Activated T-cell treated with anti-CD3 and anti-CD28 coated beads, Interleukin-2, amount 50 U/mL, for 24 hours (primary cell): ENCODE data around the gene MEIKIN.

Experiments
- DNase-seq: peaks from one replicate; pipeline ENCODE4 v3.0.0-alpha.2; 2020
- H3K27ac Mint-ChIP-seq: 2 replicates; pipeline ENCODE4 v1.8.0; 2020; ENCODE audit warnings: mild to moderate bottlenecking, mixed read lengths
- H3K27me3 Mint-ChIP-seq: 2 replicates; pipeline ENCODE4 v1.8.0; 2020; ENCODE audit warnings: mixed read lengths
- H3K36me3 Mint-ChIP-seq: 2 replicates; pipeline ENCODE4 v1.8.0; 2020; ENCODE audit warnings: low read depth, mixed read lengths
- H3K4me1 Mint-ChIP-seq: 2 replicates; pipeline ENCODE4 v1.8.0; 2020; ENCODE audit warnings: low read depth, mixed read lengths
- H3K4me3 Mint-ChIP-seq: 2 replicates; pipeline ENCODE4 v1.8.0; 2020; ENCODE audit warnings: mild to moderate bottlenecking, moderate library complexity, mixed read lengths
- H3K9me3 Mint-ChIP-seq: 2 replicates; pipeline ENCODE4 v1.8.0; 2020; ENCODE audit warnings: mixed read lengths

Gene MEIKIN

DNA sequence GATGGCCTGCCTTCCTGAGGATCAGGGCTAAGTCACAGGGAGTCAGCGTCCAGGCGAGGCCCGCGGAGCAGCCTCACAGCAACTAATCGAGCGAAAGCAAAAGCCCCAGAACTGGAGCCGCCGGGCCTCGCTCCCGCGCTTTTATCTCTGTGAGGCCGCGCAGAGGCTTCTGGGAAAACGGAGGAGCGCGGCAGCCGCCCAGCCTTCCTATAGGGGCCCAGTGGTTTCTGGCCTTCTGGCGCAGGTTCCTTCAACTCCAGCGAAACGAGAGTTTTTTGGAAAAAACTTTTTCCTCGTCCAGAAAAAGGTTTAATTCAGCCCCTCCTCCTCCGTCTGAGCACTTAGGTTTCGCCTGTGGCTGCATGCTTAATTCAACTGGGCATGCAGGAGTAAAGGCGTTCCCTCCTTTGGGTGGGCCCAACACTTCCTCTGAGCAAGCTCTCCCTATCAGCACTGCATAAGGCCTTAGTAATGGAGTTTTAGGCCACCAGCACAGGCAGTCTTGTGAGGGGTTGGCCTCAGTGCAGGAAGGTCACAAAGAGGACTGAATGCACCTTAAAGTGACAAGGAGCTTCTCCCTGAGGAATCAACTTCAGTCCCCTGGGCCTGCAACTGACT, at the start of gene MEIKIN:
TSS of gene MEIKIN (minus strand) at position 113 of the 618 bp plus-strand sequence. CDS start 158 bp downstream, outside the sequence.
- H3K9me3 Mint-ChIP-seq, result no peaks in the 10 kb centered on the region
- no peak within 1 kb of the TSS for H3K27ac Mint-ChIP-seq
- no peaks in the 10 kb centered on the region for H3K4me1 Mint-ChIP-seq
- H3K27me3 Mint-ChIP-seq, result no peaks in the 10 kb centered on the region
- no peaks in the 10 kb centered on the region for H3K36me3 Mint-ChIP-seq
- DNase-seq, result no peak
- no peak within 1 kb of the TSS for H3K4me3 Mint-ChIP-seq

DNA sequence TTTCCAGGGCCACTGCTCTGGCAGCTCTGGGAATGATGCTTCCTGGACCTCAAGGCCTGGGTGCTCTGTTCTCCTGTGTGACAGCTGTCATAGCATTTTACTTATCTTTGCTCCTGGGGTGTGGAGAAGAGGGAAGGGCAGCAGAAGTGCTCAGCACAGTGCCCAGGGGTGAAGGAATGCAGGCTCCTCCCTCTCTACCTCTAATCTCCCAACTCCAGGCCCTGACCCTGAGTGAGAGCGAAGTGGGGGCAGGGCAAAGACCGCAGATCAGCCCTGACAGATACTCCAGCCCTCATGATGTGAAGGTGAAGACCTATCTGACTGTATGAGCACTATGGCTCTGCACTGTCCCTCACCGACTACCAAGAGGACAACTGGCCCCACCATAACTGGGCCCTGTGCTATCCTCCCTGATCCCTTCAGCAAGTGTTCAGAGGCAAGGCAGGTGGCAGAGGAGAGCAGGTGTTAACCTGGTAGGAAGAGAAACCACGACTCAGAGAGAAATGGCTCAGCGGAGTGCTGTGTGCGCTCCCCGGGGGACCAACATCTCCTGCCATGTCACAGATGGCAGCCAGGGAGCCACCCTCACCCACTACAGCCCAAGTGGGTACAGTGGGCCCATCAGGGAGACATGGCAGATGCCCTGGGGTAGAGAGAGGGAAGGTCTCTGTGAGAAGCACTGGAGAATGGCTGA, 49.2 kb upstream of the MEIKIN start:
- Mint-ChIP-seq H3K4me3 (no peak overlapping the region), H3K36me3 (no peaks in the 10 kb centered on the region), H3K4me1 (peaks cover 25% of the 10 kb centered on the region), H3K27ac (no peak overlapping the region), H3K9me3 (no peaks in the 10 kb centered on the region), H3K27me3 (no peaks in the 10 kb centered on the region)
- DNase-seq, result no peak

DNA sequence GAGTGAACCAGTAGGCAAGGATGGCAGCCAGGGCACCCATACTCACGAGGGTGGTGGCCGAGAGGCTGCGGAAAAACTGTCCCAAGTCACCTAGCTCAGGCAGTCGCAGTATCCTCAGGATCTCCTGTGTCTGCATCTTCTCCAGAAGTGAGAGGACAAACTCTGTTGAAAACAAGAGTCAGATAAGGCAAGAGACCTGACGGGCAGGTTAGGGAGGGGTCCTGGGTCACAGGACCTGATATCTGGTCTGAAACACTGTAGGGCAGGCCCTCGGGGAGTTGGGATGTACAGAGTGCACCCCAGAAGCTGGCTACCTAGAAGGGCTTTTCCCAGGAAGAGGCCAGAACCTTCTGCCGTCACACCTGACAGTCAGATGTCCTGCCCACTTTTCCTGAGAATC, 48.6 kb upstream of the MEIKIN start:
- H3K27ac Mint-ChIP-seq, result no peak overlapping the region
- DNase-seq, result no peak
- peaks cover 21% of the 10 kb centered on the region for H3K4me1 Mint-ChIP-seq

GRCh38 chr5:131993676-131994075, 48.2 kb upstream of the MEIKIN start:
- DNase-seq, result no peak
- no peaks in the 10 kb centered on the region for H3K36me3 Mint-ChIP-seq
- no peaks in the 10 kb centered on the region for H3K9me3 Mint-ChIP-seq
- no peaks in the 10 kb centered on the region for H3K27me3 Mint-ChIP-seq
- peaks cover 17% of the 10 kb centered on the region for H3K4me1 Mint-ChIP-seq
- no peak overlapping the region for H3K27ac Mint-ChIP-seq
- H3K4me3 Mint-ChIP-seq, result no peak overlapping the region

More for the DNA sequence above, 48.6 kb upstream of the MEIKIN start:
- H3K36me3 Mint-ChIP-seq, result no peaks in the 10 kb centered on the region
- no peaks in the 10 kb centered on the region for H3K9me3 Mint-ChIP-seq
- no peaks in the 10 kb centered on the region for H3K27me3 Mint-ChIP-seq
- no peak overlapping the region for H3K4me3 Mint-ChIP-seq

DNA sequence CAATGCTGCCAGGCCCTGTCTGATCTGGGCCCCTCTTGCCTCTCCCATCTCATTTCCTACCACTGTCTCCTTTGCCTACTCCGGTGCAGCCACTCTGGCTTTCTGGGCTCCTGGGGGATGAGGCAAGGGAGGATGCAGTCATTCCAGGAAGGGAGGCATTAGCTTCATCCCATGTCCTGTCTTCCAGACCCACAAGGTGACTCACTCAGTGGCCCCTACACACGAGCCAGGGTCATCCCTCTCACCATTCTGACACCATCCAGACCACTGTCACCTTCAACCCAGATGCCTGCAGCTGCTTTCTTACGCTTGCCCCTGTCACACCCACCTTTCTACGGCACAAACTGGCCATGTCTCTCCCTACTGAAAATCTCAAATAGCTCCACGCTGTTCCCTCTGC, 46.9 kb upstream of the MEIKIN start:
- no peak for DNase-seq
- peaks cover 11% of the 10 kb centered on the region for H3K4me1 Mint-ChIP-seq
- H3K9me3 Mint-ChIP-seq, result no peaks in the 10 kb centered on the region
- H3K27me3 Mint-ChIP-seq, result no peaks in the 10 kb centered on the region
- H3K4me3 Mint-ChIP-seq, result no peak overlapping the region
- H3K27ac Mint-ChIP-seq, result no peak overlapping the region
- peaks cover 2% of the 10 kb centered on the region for H3K36me3 Mint-ChIP-seq

GRCh38 chr5:131991593-131992324, 46.3 kb upstream of the MEIKIN start:
- H3K27ac Mint-ChIP-seq, result no peak overlapping the region
- H3K4me3 Mint-ChIP-seq, result no peak overlapping the region
- H3K9me3 Mint-ChIP-seq, result no peaks in the 10 kb centered on the region
- DNase-seq, result peak; percentile 19
- no peaks in the 10 kb centered on the region for H3K27me3 Mint-ChIP-seq
- H3K36me3 Mint-ChIP-seq, result peaks cover 2% of the 10 kb centered on the region
- peaks cover 5% of the 10 kb centered on the region for H3K4me1 Mint-ChIP-seq

GRCh38 chr5:131990716-131991115, 45.3 kb upstream of the MEIKIN start:
- peak; percentile 8 for DNase-seq
- H3K36me3 Mint-ChIP-seq, result peaks cover 2% of the 10 kb centered on the region
- H3K9me3 Mint-ChIP-seq, result no peaks in the 10 kb centered on the region
- H3K4me3 Mint-ChIP-seq, result no peak overlapping the region
- no peaks in the 10 kb centered on the region for H3K4me1 Mint-ChIP-seq
- H3K27ac Mint-ChIP-seq, result no peak overlapping the region
- H3K27me3 Mint-ChIP-seq, result no peaks in the 10 kb centered on the region

DNA sequence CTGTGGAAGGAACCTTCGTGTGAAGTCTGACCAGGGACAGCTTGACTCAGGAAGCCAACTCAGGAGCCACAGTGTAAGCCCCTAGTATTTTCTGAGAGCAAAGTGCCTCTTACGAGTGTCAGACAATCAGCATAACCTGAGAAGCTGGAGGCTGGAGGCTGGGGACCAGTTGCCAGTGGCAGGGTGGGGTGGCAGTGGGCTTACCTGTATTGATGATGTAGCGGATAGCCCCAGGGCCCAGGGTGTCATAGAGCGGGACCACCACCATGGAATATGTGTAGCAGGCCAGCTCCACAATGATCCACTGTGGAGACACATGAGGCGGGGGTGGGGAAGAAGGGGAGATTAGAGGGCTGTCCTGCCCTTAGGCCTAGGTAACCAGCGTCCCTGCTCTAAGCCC, 43.1 kb upstream of the MEIKIN start:
- Mint-ChIP-seq H3K4me3 (no peak overlapping the region), H3K27me3 (no peaks in the 10 kb centered on the region)

GRCh38 chr5:131987251-131987650, 41.8 kb upstream of the MEIKIN start:
- no peak for DNase-seq
- Mint-ChIP-seq H3K4me1 (peaks cover 7% of the 10 kb centered on the region), H3K27me3 (no peaks in the 10 kb centered on the region), H3K27ac (no peak overlapping the region), H3K36me3 (peaks cover 4% of the 10 kb centered on the region), H3K9me3 (no peaks in the 10 kb centered on the region), H3K4me3 (no peak overlapping the region)

More for the DNA sequence above, 43.1 kb upstream of the MEIKIN start:
- peaks cover 3% of the 10 kb centered on the region for H3K4me1 Mint-ChIP-seq
- H3K9me3 Mint-ChIP-seq, result no peaks in the 10 kb centered on the region
- peaks cover 4% of the 10 kb centered on the region for H3K36me3 Mint-ChIP-seq
- no peak overlapping the region for H3K27ac Mint-ChIP-seq
- peak; percentile 23 for DNase-seq

- H3K4me1 Mint-ChIP-seq, result peaks cover 7% of the 10 kb centered on the region
- no peak overlapping the region for H3K27ac Mint-ChIP-seq
- H3K9me3 Mint-ChIP-seq, result no peaks in the 10 kb centered on the region
- H3K36me3 Mint-ChIP-seq, result peaks cover 4% of the 10 kb centered on the region
- DNase-seq, result peak; percentile 14
- no peaks in the 10 kb centered on the region for H3K27me3 Mint-ChIP-seq
- H3K4me3 Mint-ChIP-seq, result no peak overlapping the region
Measured at GRCh38 chr5:131986161-131986912, 40.9 kb upstream of the MEIKIN start.

GRCh38 chr5:131984956-131985665, 39.6 kb upstream of the MEIKIN start:
- peaks cover 4% of the 10 kb centered on the region for H3K36me3 Mint-ChIP-seq
- no peak overlapping the region for H3K27ac Mint-ChIP-seq
- H3K4me1 Mint-ChIP-seq, result peaks cover 7% of the 10 kb centered on the region
- no peaks in the 10 kb centered on the region for H3K9me3 Mint-ChIP-seq
- H3K27me3 Mint-ChIP-seq, result no peaks in the 10 kb centered on the region
- peak; percentile 8 for DNase-seq
- no peak overlapping the region for H3K4me3 Mint-ChIP-seq

DNA sequence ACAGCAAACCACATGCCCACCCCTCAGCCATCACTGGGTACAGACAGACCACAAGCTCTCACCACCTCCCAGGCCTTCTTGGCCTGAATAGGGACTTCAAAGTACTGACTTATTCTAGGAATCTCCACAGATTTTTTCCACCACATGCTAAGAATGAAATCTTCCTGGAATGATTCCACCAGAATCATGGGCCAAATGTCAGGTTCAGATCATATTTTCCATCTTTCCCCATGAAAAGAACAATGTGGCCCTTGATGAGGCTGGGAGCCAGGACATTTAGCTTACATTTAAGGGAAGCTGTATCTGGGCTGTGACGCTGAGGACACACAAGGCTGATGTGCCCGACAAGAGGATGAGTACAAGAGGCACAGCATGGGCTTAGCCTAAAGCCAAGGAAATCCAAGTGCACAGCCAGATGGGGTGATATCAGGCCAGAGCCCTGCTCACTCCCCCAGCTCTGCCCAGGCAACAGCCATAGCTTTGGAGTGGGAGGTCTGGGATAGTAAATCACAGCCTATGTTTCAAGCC, 37.8 kb upstream of the MEIKIN start:
- Mint-ChIP-seq H3K36me3 (peaks cover 4% of the 10 kb centered on the region), H3K27ac (no peak overlapping the region), H3K4me1 (peaks cover 9% of the 10 kb centered on the region), H3K4me3 (no peak overlapping the region), H3K9me3 (no peaks in the 10 kb centered on the region), H3K27me3 (no peaks in the 10 kb centered on the region)
- DNase-seq, result no peak

DNA sequence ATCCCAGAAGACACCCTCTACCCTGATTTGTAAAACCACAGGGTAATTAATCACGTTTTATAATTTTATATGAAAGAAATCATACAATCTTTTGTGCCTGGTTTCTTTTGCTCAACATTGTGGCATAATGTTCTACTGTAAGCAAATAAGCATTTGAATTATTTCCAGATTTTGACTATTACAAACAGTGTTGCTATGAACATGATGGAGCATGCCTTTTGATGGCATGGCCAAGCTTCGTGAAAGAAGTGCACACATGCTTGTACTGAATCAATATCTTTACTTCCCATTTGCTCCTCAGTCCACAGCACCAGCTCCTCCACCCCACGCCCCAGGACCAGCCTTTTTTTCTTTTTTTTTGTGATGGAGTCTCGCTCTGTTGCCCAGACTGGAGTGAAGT, 36.1 kb upstream of the MEIKIN start:
- Mint-ChIP-seq H3K4me1 (peaks cover 25% of the 10 kb centered on the region), H3K27me3 (no peaks in the 10 kb centered on the region)

GRCh38 chr5:131980696-131981095, 35.2 kb upstream of the MEIKIN start:
- Mint-ChIP-seq H3K27ac (no peak overlapping the region), H3K4me1 (peaks cover 34% of the 10 kb centered on the region), H3K36me3 (peaks cover 2% of the 10 kb centered on the region)

More for the DNA sequence above, 36.1 kb upstream of the MEIKIN start:
- Mint-ChIP-seq H3K36me3 (peaks cover 2% of the 10 kb centered on the region), H3K4me3 (no peak overlapping the region), H3K9me3 (no peaks in the 10 kb centered on the region), H3K27ac (no peak overlapping the region)
- DNase-seq, result no peak

More at GRCh38 chr5:131980696-131981095, 35.2 kb upstream of the MEIKIN start:
- DNase-seq, result no peak
- Mint-ChIP-seq H3K9me3 (no peaks in the 10 kb centered on the region), H3K4me3 (no peak overlapping the region), H3K27me3 (no peaks in the 10 kb centered on the region)
